Endothelial cell of umbilical vein (primary cell): ENCODE data around the gene FREM3. TPM values are rescaled to one million over a fixed set of nuclear protein-coding genes. Genes with fewer than 3 reads are reported as not detected.

Experiments used
- BruUV-seq: library from RNA; stranded (reverse); fragments of 400-500 nt; replicated peaks from 2 replicates; lab custom pipeline; 2021; lab: Mats Ljungman, UMichigan
- CTCF ChIA-PET: fragments of 300-600, 350-600 bp; sonication (Branson Sonifier 250); formaldehyde crosslinking; loops from one replicate; lab custom pipeline; 2021; ENCODE audit warnings: antibody characterized with exemption, inconsistent platforms; lab: Charles Lee
- POLR2A ChIA-PET: fragments of 300-600, 350-600 bp; sonication (Branson Sonifier 250); formaldehyde crosslinking; loops from one replicate; lab custom pipeline; 2021; ENCODE audit warnings: antibody characterized with exemption, inconsistent platforms; lab: Charles Lee
- DNase-seq: peaks from one replicate; pipeline ENCODE4 v3.0.0-alpha.2; 2011; ENCODE audit warnings: low read depth, low spot score
- FAIRE-seq: peaks from 2 replicates; lab custom pipeline; 2011; peaks lifted over from hg19 to GRCh38; lab: Jason Lieb, UNC
- H2AFZ ChIP-seq: 2 replicates; pipeline ENCODE4 v1.6.0; 2012; ENCODE audit warnings: low read depth, low read length, control low read depth, inconsistent platforms
- H3K27ac ChIP-seq: 2 replicates; pipeline ENCODE4 v1.5.1; 2011; ENCODE audit warnings: low read depth, mild to moderate bottlenecking, control low read depth, low read length, moderate library complexity; ENCODE audit not compliant: insufficient read depth
- H3K27me3 ChIP-seq, 2 experiments: 2 replicates each; pipeline versions ENCODE4 v1.6.0 to v1.6.1; 2011; ENCODE audit warnings: low read length in 2 of 2, mixed read lengths in 1 of 2; ENCODE audit not compliant: control insufficient read depth in 2 of 2, insufficient read depth in 2 of 2
- H3K36me3 ChIP-seq, 2 experiments: 2 replicates in 1 of 2; 3 replicates in 1 of 2; pipeline ENCODE4 v1.5.1; 2011; ENCODE audit warnings: low read length in 2 of 2, mild to moderate bottlenecking in 1 of 2, moderate library complexity in 1 of 2; ENCODE audit not compliant: control insufficient read depth in 2 of 2, insufficient read depth in 2 of 2; ENCODE audit errors: extremely low read depth in 1 of 2
- H3K4me1 ChIP-seq: 3 replicates; pipeline ENCODE4 v1.5.1; 2011; ENCODE audit warnings: mild to moderate bottlenecking, low read length; ENCODE audit not compliant: control insufficient read depth, insufficient read depth; ENCODE audit errors: extremely low read depth
- H3K4me2 ChIP-seq: 2 replicates; pipeline ENCODE4 v1.6.1; 2011; ENCODE audit warnings: low read length, control low read depth, mixed read lengths; ENCODE audit not compliant: insufficient read depth
- H3K4me3 ChIP-seq, 3 experiments: fragments of 200-600 bp in 1 of 3; sonication (generic), shearing (Covaris generic) in 1 of 3; replicated peaks in 1 of 3; 2 replicates each; pipeline ENCODE4 v1.5.1; 2011 to 2016; ENCODE audit warnings: control low read depth in 3 of 3, low read length in 3 of 3, mild to moderate bottlenecking in 2 of 3, inconsistent platforms in 1 of 3, low read depth in 1 of 3, moderate library complexity in 1 of 3; ENCODE audit not compliant: insufficient read depth in 1 of 3
- H3K79me2 ChIP-seq: 2 replicates; pipeline ENCODE4 v1.6.0; 2012; ENCODE audit warnings: low read length, inconsistent platforms; ENCODE audit not compliant: control insufficient read depth, insufficient read depth
- H3K9ac ChIP-seq: replicated peaks from 2 replicates; pipeline ENCODE3; 2011; ENCODE audit warnings: low read length, control low read depth; ENCODE audit not compliant: insufficient read depth; ENCODE audit errors: extremely low read depth
- H3K9me1 ChIP-seq: replicated peaks from 3 replicates; pipeline ENCODE4 v1.6.0; 2011; ENCODE audit warnings: mild to moderate bottlenecking, low read length; ENCODE audit not compliant: control insufficient read depth, insufficient read depth; ENCODE audit errors: extremely low read depth
- H3K9me3 ChIP-seq: replicated peaks from 2 replicates; pipeline ENCODE4 v1.5.1; 2012; ENCODE audit warnings: low read length, inconsistent platforms; ENCODE audit not compliant: control insufficient read depth, insufficient read depth
- H4K20me1 ChIP-seq: replicated peaks from 2 replicates; pipeline ENCODE3; 2011; ENCODE audit warnings: mild to moderate bottlenecking, low read length; ENCODE audit not compliant: control insufficient read depth, insufficient read depth; ENCODE audit errors: extremely low read depth
- CTCF ChIP-seq, 2 donors: IDR thresholded peaks; 1 replicate in 1 of 2; 2 replicates in 1 of 2; pipeline ENCODE4 v1.5.1; 2011; ENCODE audit warnings: low read length in 2 of 2, mild to moderate bottlenecking in 2 of 2, moderate library complexity in 2 of 2, control low read depth in 1 of 2, inconsistent platforms in 1 of 2, low read depth in 1 of 2; ENCODE audit not compliant: insufficient read depth in 1 of 2; ENCODE audit errors: extremely low read depth in 1 of 2
- EZH2 ChIP-seq: IDR thresholded peaks from 2 replicates; pipeline ENCODE4 v1.6.1; 2012; ENCODE audit warnings: borderline replicate concordance, low read depth, mild to moderate bottlenecking, moderate library complexity, low read length, inconsistent platforms; ENCODE audit not compliant: severe bottlenecking
- FOS ChIP-seq: IDR thresholded peaks from 2 replicates; pipeline ENCODE4 v1.6.1; 2011; ENCODE audit warnings: mild to moderate bottlenecking, low read length, moderate library complexity, borderline replicate concordance; ENCODE audit not compliant: insufficient read depth
- GATA2 ChIP-seq: IDR thresholded peaks from 2 replicates; pipeline ENCODE4 v1.7.0; 2011; ENCODE audit warnings: low read depth, mild to moderate bottlenecking, moderate library complexity, mixed read lengths, low read length; ENCODE audit not compliant: insufficient read length, insufficient read depth
- JUN ChIP-seq: IDR thresholded peaks from 2 replicates; pipeline ENCODE4 v1.6.1; 2011; ENCODE audit warnings: borderline replicate concordance, low read depth; ENCODE audit not compliant: insufficient read length, insufficient read depth
- MAX ChIP-seq: IDR thresholded peaks from 2 replicates; pipeline ENCODE4 v1.6.1; 2011; ENCODE audit not compliant: insufficient read depth, insufficient read length
- POLR2A ChIP-seq: IDR thresholded peaks from 2 replicates; pipeline ENCODE4 v1.6.1; 2012; ENCODE audit warnings: low read depth, mild to moderate bottlenecking, control low read depth, low read length
- dilution Hi-C: fragments of 300-500 bp; cut with MboI; formaldehyde crosslinking; loops from one replicate; pipeline ENCODE4 v1.15.0; 2019; ENCODE audit warnings: low sequenced_read_pairs; ENCODE audit not compliant: extremely low pct_ligation_motif_present
- intact Hi-C: fragments of 100-400 bp; cut with micrococcal nuclease; formaldehyde crosslinking; loops from one replicate; pipeline ENCODE4 v1.10.0; 2022
- polyA plus RNA-seq, 4 experiments: library from polyadenylated mRNA; depleted of rRNA in 3 of 4; stranded (reverse) in 3 of 4; unstranded in 1 of 4; fragments of >200 nt; gene quantifications; 2 replicates each; pipeline versions ENCODE4 v1.2.1 to v1.2.3, GENCODE V29; 2011 to 2012; ENCODE audit warnings: missing spikeins in 1 of 4
- total RNA-seq: library from RNA; stranded (reverse); gene quantifications from 2 replicates; pipeline ENCODE4 v1.2.3, GENCODE V29; 2021

FREM3 gene
- total and polyA plus RNA-seq, 2 donors (not counting 3 experiments of a cell fraction or from before 2014, with no cell fraction given): 0.04 to 0.08 TPM

GRCh38 chr4:143531788-143532491 is 168.5 kb downstream of the FREM3 start:
- dilution Hi-C loops (no loop called here), intact Hi-C loops (loop anchor here (1.0 to 5.0 kb wide), 3 partner anchors 18 to 330 kb away; no protein-coding TSS in a partner anchor)
- Histone ChIP-seq H3K9ac (peak overlapping the region; percentile 35), H3K4me3 (peak overlapping the region in 1 of 3 experiments; percentile 44), H3K9me1 (no peaks in the 10 kb centered on the region), H3K27ac (peak overlapping the region; percentile 57), H4K20me1 (no peaks in the 10 kb centered on the region), H3K79me2 (peaks cover 16% of the 10 kb centered on the region), H2AFZ (no peak overlapping the region), H3K36me3 (peaks cover 6 to 31% of the 10 kb centered on the region in 2 experiments), H3K4me2 (peak overlapping the region; percentile 60), H3K4me1 (peaks cover 18% of the 10 kb centered on the region), H3K27me3 (no peaks in the 10 kb centered on the region), H3K9me3 (no peaks in the 10 kb centered on the region)
- ChIA-PET POLR2A (interaction anchor here (0.6 kb wide), 1 partner anchor 15 kb away, joined by 3 read pairs; no protein-coding TSS in a partner anchor), CTCF (interaction anchor here (0.7 to 2.4 kb wide), 9 partner anchors 12 to 449 kb away, joined by 3 to 26 read pairs (median 4); partner anchors contain the start of gene SMARCA5)
- DNase-seq: peak; percentile 83
- no TSS peak for BruUV-seq
- TF ChIP-seq FOS: peak; percentile 75
- TF ChIP-seq CTCF (IDR thresholded peaks at IDR 0.05; ENCODE audit: extremely low read depth in 1 of 2, insufficient read depth in 1 of 2, low read depth in 1 of 2, low read length in 2 of 2): peak in 1 of 2 donors; percentile 1
- TF ChIP-seq GATA2: peak; percentile 70
- TF ChIP-seq POLR2A: no peak
- TF ChIP-seq EZH2: no peak
- no peak for TF ChIP-seq MAX
- peak; percentile 67 for TF ChIP-seq JUN
- peak; percentile 91 for FAIRE-seq
